ENCODE data around the gene SH3BGRL2.

The SH3BGRL2 gene

GRCh38 chr6:79648328-79648727 lies 17.2 kb downstream of the SH3BGRL2 start:
- TF ChIP-seq GABPA (IDR thresholded peaks at IDR 0.05; ENCODE audit: low read depth) (no peak), POLR2AphosphoS5 (IDR thresholded peaks at IDR 0.05; ENCODE audit: low read depth) (no peak)
- Histone ChIP-seq H3K27ac (replicated peaks) (no peak overlapping the region), H3K4me3 (replicated peaks; ENCODE audit: insufficient read depth, low read length) (no peak overlapping the region), H3K27me3 (ENCODE audit: insufficient read depth, poor library complexity, severe bottlenecking) (no peaks in the 10 kb centered on the region)
- no peak for DNase-seq (ENCODE audit: low read depth in 1 of 2, low spot score in 1 of 2)

- no peaks in the 10 kb centered on the region for H3K27me3 ChIP-seq (ENCODE audit: insufficient read depth, poor library complexity, severe bottlenecking)
- TF ChIP-seq CTCF (IDR thresholded peaks at IDR 0.05; ENCODE audit: insufficient read depth, low read length), result no peak
- TF ChIP-seq GABPA (IDR thresholded peaks at IDR 0.05; ENCODE audit: low read depth), result no peak
- no peak for TF ChIP-seq SPI1 (IDR thresholded peaks at IDR 0.05; ENCODE audit: borderline replicate concordance, low read depth)
- no peak for TF ChIP-seq POLR2AphosphoS5 (IDR thresholded peaks at IDR 0.05; ENCODE audit: low read depth)
- TF ChIP-seq REST (IDR thresholded peaks at IDR 0.05; ENCODE audit: insufficient replicate concordance, low read depth), result no peak
- H3K27ac ChIP-seq (replicated peaks), result no peak overlapping the region
- no peak overlapping the region for H3K4me3 ChIP-seq (replicated peaks; ENCODE audit: insufficient read depth, low read length)
- DNase-seq (ENCODE audit: low read depth in 1 of 2, low spot score in 1 of 2), result no peak
Observed at GRCh38 chr6:79649016-79649415, 17.9 kb downstream of the SH3BGRL2 start.

- no peak for TF ChIP-seq SPI1 (IDR thresholded peaks at IDR 0.05; ENCODE audit: borderline replicate concordance, low read depth)
- TF ChIP-seq POLR2AphosphoS5 (IDR thresholded peaks at IDR 0.05; ENCODE audit: low read depth), result no peak
- no peak for TF ChIP-seq GABPA (IDR thresholded peaks at IDR 0.05; ENCODE audit: low read depth)
- no peak for TF ChIP-seq REST (IDR thresholded peaks at IDR 0.05; ENCODE audit: insufficient replicate concordance, low read depth)
- TF ChIP-seq CTCF (IDR thresholded peaks at IDR 0.05; ENCODE audit: insufficient read depth, low read length), result no peak
- no peak overlapping the region for H3K4me3 ChIP-seq (replicated peaks; ENCODE audit: insufficient read depth, low read length)
- H3K27me3 ChIP-seq (ENCODE audit: insufficient read depth, poor library complexity, severe bottlenecking), result no peaks in the 10 kb centered on the region
- DNase-seq (ENCODE audit: low read depth in 1 of 2, low spot score in 1 of 2), result no peak
- H3K27ac ChIP-seq (replicated peaks), result no peak overlapping the region
Observed at GRCh38 chr6:79650950-79651349, 19.8 kb downstream of the SH3BGRL2 start.

GRCh38 chr6:79656134-79656533 lies 25.0 kb downstream of the SH3BGRL2 start:
- Histone ChIP-seq H3K27ac (replicated peaks) (no peak overlapping the region), H3K27me3 (ENCODE audit: insufficient read depth, poor library complexity, severe bottlenecking) (no peaks in the 10 kb centered on the region), H3K4me3 (replicated peaks; ENCODE audit: insufficient read depth, low read length) (no peak overlapping the region)
- no peak for TF ChIP-seq REST (IDR thresholded peaks at IDR 0.05; ENCODE audit: insufficient replicate concordance, low read depth)
- TF ChIP-seq POLR2AphosphoS5 (IDR thresholded peaks at IDR 0.05; ENCODE audit: low read depth), result no peak
- no peak for TF ChIP-seq CTCF (IDR thresholded peaks at IDR 0.05; ENCODE audit: insufficient read depth, low read length)
- no peak for TF ChIP-seq SPI1 (IDR thresholded peaks at IDR 0.05; ENCODE audit: borderline replicate concordance, low read depth)
- no peak for TF ChIP-seq GABPA (IDR thresholded peaks at IDR 0.05; ENCODE audit: low read depth)
- no peak for DNase-seq (ENCODE audit: low read depth in 1 of 2, low spot score in 1 of 2)
